Breast epithelium (tissue), 3 donors: ENCODE results near the gene HNRNPL.

Experiments used
- CTCF ChIP-seq, 3 donors: fragments of 450-650 bp; IDR thresholded peaks; one replicate each; pipeline ENCODE4 v1.5.1; 2016 to 2017; ENCODE audit warnings: antibody characterized with exemption in 3 of 3, mild to moderate bottlenecking in 3 of 3, moderate library complexity in 3 of 3
- POLR2AphosphoS5 ChIP-seq, 3 donors: sonication (generic); formaldehyde crosslinking; IDR thresholded peaks; one replicate each; pipeline ENCODE4 v1.6.1; 2017; ENCODE audit warnings: antibody characterized with exemption in 3 of 3

GRCh38 chr19:38840583-38840968, 9.2 kb downstream of the HNRNPL start:
- TF ChIP-seq CTCF (IDR thresholded peaks at IDR 0.05) (no peak), POLR2AphosphoS5 (IDR thresholded peaks at IDR 0.05) (no peak)
